Suprapubic skin (tissue), 4 donors: Measurements from ENCODE around the gene RPP25L.

Experiments used
- CTCF ChIP-seq, 2 donors: fragments of 200-600 bp in 1 of 2; fragments of 450-650 bp in 1 of 2; sonication (generic) in 1 of 2; IDR thresholded peaks; one replicate each; pipeline ENCODE4 v1.5.1; 2016 to 2019; ENCODE audit warnings: antibody characterized with exemption in 2 of 2, mild to moderate bottlenecking in 1 of 2, moderate library complexity in 1 of 2
- EP300 ChIP-seq: sonication (generic); formaldehyde crosslinking; IDR thresholded peaks from one replicate; pipeline ENCODE4 v1.6.1; 2017; ENCODE audit warnings: antibody characterized with exemption
- POLR2A ChIP-seq, 2 donors: fragments of 450-650 bp; IDR thresholded peaks; one replicate each; pipeline ENCODE4 v1.6.1; 2017; ENCODE audit warnings: antibody characterized with exemption in 2 of 2, mild to moderate bottlenecking in 2 of 2, moderate library complexity in 2 of 2
- POLR2AphosphoS5 ChIP-seq, 3 donors: sonication (generic); formaldehyde crosslinking; IDR thresholded peaks; one replicate each; pipeline ENCODE4 v1.6.1; 2017; ENCODE audit warnings: antibody characterized with exemption in 3 of 3

- TF ChIP-seq EP300 (no peak), POLR2AphosphoS5 (IDR thresholded peaks at IDR 0.05) (no peak), CTCF (IDR thresholded peaks at IDR 0.05) (no peak), POLR2A (IDR thresholded peaks at IDR 0.05) (no peak)
Observed at GRCh38 chr9:34588671-34589635, 22.9 kb downstream of the RPP25L start.
